Liver (tissue), 9 donors: Measurements from ENCODE around the gene BCAR3. TPM values are rescaled to one million over a fixed set of nuclear protein-coding genes. Genes with fewer than 3 reads are reported as not detected.

Source experiments
- DNase-seq: peaks from one replicate; pipeline ENCODE4 v3.0.0-alpha.2; 2017; ENCODE audit warnings: low spot score
- H3K27ac ChIP-seq, 2 donors: one replicate each; pipeline ENCODE4 v1.7.0; 2013; ENCODE audit warnings: inconsistent platforms in 2 of 2, low read length in 2 of 2, control low read depth in 1 of 2, low read depth in 1 of 2, mild to moderate bottlenecking in 1 of 2
- H3K27me3 ChIP-seq, 4 donors: one replicate each; pipeline versions ENCODE4 v1.6.1 to v1.7.0; 2013; ENCODE audit warnings: low read length in 3 of 4, inconsistent platforms in 1 of 4, mild to moderate bottlenecking in 1 of 4, moderate library complexity in 1 of 4; ENCODE audit not compliant: control insufficient read depth in 4 of 4, insufficient read depth in 4 of 4
- H3K36me3 ChIP-seq, 4 donors: one replicate each; pipeline versions ENCODE4 v1.6.1 to v1.7.0; 2013; ENCODE audit warnings: low read length in 3 of 4, mild to moderate bottlenecking in 3 of 4, low read depth in 1 of 4, moderate library complexity in 1 of 4; ENCODE audit not compliant: control insufficient read depth in 4 of 4, insufficient read depth in 3 of 4
- H3K4me1 ChIP-seq, 4 donors: one replicate each; pipeline versions ENCODE4 v1.6.1 to v1.7.0; 2013; ENCODE audit warnings: low read length in 3 of 4, mild to moderate bottlenecking in 3 of 4, moderate library complexity in 1 of 4; ENCODE audit not compliant: control insufficient read depth in 4 of 4, insufficient read depth in 4 of 4
- H3K4me3 ChIP-seq, 3 donors: one replicate each; pipeline versions ENCODE4 v1.6.1 to v1.7.0; 2013; ENCODE audit warnings: low read length in 3 of 3, control low read depth in 1 of 3, low read depth in 1 of 3, mild to moderate bottlenecking in 1 of 3
- H3K9ac ChIP-seq, 2 donors: one replicate each; pipeline ENCODE4 v1.7.0; 2013; ENCODE audit warnings: low read length in 2 of 2, mild to moderate bottlenecking in 2 of 2, moderate library complexity in 2 of 2, control low read depth in 1 of 2, low read depth in 1 of 2
- H3K9me3 ChIP-seq, 4 donors: one replicate each; pipeline versions ENCODE4 v1.6.1 to v1.7.0; 2013; ENCODE audit warnings: low read length in 3 of 4; ENCODE audit not compliant: control insufficient read depth in 4 of 4
- EGR1 ChIP-seq, 2 donors: IDR thresholded peaks; 2 replicates each; pipeline ENCODE4 v1.6.1; 2016 to 2018; ENCODE audit warnings: antibody characterized with exemption in 2 of 2, low read depth in 2 of 2
- FOXA1 ChIP-seq: IDR thresholded peaks from 2 replicates; pipeline ENCODE4 v1.6.1; 2016; ENCODE audit warnings: antibody characterized with exemption
- FOXA2 ChIP-seq: IDR thresholded peaks from 2 replicates; pipeline ENCODE4 v1.6.1; 2016; ENCODE audit warnings: antibody characterized with exemption
- GABPA ChIP-seq, 2 donors: IDR thresholded peaks in 1 of 2; conservative IDR thresholded peaks in 1 of 2; 2 replicates each; pipeline ENCODE4 v1.6.1; 2016; ENCODE audit warnings: antibody characterized with exemption in 2 of 2, mild to moderate bottlenecking in 1 of 2, moderate library complexity in 1 of 2
- HNF4A ChIP-seq, 2 donors: conservative IDR thresholded peaks; 2 replicates each; pipeline ENCODE4 v1.6.1; 2016; ENCODE audit warnings: antibody characterized with exemption in 2 of 2, mild to moderate bottlenecking in 2 of 2
- HNF4G ChIP-seq: IDR thresholded peaks from 2 replicates; pipeline ENCODE4 v1.6.1; 2016; ENCODE audit warnings: antibody characterized with exemption
- JUND ChIP-seq, 2 donors: IDR thresholded peaks; 2 replicates each; pipeline ENCODE4 v1.6.1; 2016; ENCODE audit warnings: antibody characterized with exemption in 2 of 2
- NR2F2 ChIP-seq: IDR thresholded peaks from 2 replicates; pipeline ENCODE4 v1.6.1; 2016; ENCODE audit warnings: antibody characterized with exemption
- RAD21 ChIP-seq, 2 donors: IDR thresholded peaks; 2 replicates each; pipeline ENCODE4 v1.6.1; 2016; ENCODE audit warnings: antibody characterized with exemption in 2 of 2, mild to moderate bottlenecking in 2 of 2
- RXRA ChIP-seq, 2 donors: IDR thresholded peaks; 2 replicates each; pipeline ENCODE4 v1.6.1; 2017 to 2018; ENCODE audit warnings: antibody characterized with exemption in 2 of 2, mild to moderate bottlenecking in 1 of 2
- SP1 ChIP-seq: IDR thresholded peaks from 2 replicates; pipeline ENCODE4 v1.6.1; 2018; ENCODE audit warnings: antibody characterized with exemption, mild to moderate bottlenecking
- TAF1 ChIP-seq: conservative IDR thresholded peaks from 2 replicates; pipeline ENCODE4 v1.6.1; 2016; ENCODE audit warnings: antibody characterized with exemption, mild to moderate bottlenecking
- YY1 ChIP-seq: IDR thresholded peaks from 2 replicates; pipeline ENCODE4 v1.6.1; 2016; ENCODE audit warnings: antibody characterized with exemption, mild to moderate bottlenecking
- WGBS: extraction: QIAGEN DNeasy Blood & Tissue Kit; methylation state at CpG from one replicate; pipeline ENCODE4 v1.1.7; 2013; 5-methylcytosine and 5-hydroxymethylcytosine counted together
- polyA plus RNA-seq, 2 donors: library from polyadenylated mRNA; stranded (reverse) in 1 of 2; unstranded in 1 of 2; fragments of 200-250 nt in 1 of 2; fragments of >200 nt in 1 of 2; fragmentation: Nextera tagmentation in 1 of 2; extraction: Ambion mirVana in 1 of 2; gene quantifications; one replicate each; pipeline versions ENCODE4 v1.2.1 to v1.2.3, GENCODE V29; 2013 to 2015
- total RNA-seq, 2 donors: library from RNA; depleted of rRNA; stranded (reverse); fragments of >200 nt; gene quantifications; one replicate each; pipeline ENCODE4 v1.2.3, GENCODE V29; 2014
- TF ChIP-seq, protein P1 (sequence below): IDR thresholded peaks from 2 replicates; pipeline ENCODE4 v1.6.1; 2016; ENCODE audit warnings: antibody characterized with exemption
- TF ChIP-seq, protein P2 (sequence below): IDR thresholded peaks from 2 replicates; pipeline ENCODE4 v1.6.1; 2016; ENCODE audit warnings: antibody characterized with exemption
- TF ChIP-seq, protein P3 (sequence below): IDR thresholded peaks from 2 replicates; pipeline ENCODE4 v1.6.1; 2016; ENCODE audit warnings: antibody characterized with exemption, mild to moderate bottlenecking
- TF ChIP-seq, protein P4 (sequence below): IDR thresholded peaks from 2 replicates; pipeline ENCODE4 v1.6.1; 2016; ENCODE audit warnings: antibody characterized with exemption
- TF ChIP-seq, protein P5 (sequence below): fragments of 150-350 bp; IDR thresholded peaks from 2 replicates; pipeline ENCODE4 v1.5.1; 2017; ENCODE audit warnings: improper control_type of control experiment, low read depth, low read length; ENCODE audit not compliant: missing input control
- donor health status: healthy.
- donor health status: healthy.
- donor health status: healthy.
- donor health status: healthy.
- donor health status: healthy.

The BCAR3 gene
- total and polyA plus RNA-seq, 4 donors = 2.8 to 10.3 (median 7.7) TPM

DNA sequence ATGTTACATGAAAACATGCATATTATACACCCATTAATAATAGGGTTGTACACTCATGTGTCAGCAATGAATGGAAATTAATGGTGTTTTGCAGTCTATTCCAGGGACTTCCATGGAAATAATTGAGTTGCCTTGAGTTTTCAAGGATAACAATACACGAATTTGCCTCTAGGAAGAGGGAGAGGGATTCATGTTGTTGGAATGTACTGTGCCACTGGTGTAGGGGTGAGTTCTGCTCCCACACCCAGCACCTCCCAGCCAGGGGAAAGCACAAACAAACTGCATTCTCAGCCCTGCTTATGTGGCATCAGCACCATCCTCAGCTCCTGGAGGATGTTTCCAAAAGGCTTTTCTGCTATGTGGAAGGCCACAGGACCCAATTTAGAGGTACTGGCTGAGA, 57.8 kb downstream of the BCAR3 start:
- 66% methylated on average over 1 of the region's 1 CpG for WGBS
- no peaks in the 10 kb centered on the region for H3K36me3 ChIP-seq
- H3K9me3 ChIP-seq = no peaks in the 10 kb centered on the region
- no peaks in the 10 kb centered on the region for H3K27me3 ChIP-seq
- no peak overlapping the region for H3K9ac ChIP-seq
- TF ChIP-seq GABPA (IDR thresholded peaks at IDR 0.05 in 1 of 2, conservative IDR thresholded peaks at IDR 0.05 in 1 of 2) (no peak), FOXA1 (no peak), SP1 (no peak), FOXA2 (no peak), NR2F2 (no peak), EGR1 (IDR thresholded peaks at IDR 0.05; ENCODE audit: low read depth in 2 of 2) (no peak), YY1 (no peak), JUND (IDR thresholded peaks at IDR 0.05) (no peak), TAF1 (no peak), HNF4G (no peak), HNF4A (conservative IDR thresholded peaks at IDR 0.05) (no peak), RXRA (IDR thresholded peaks at IDR 0.05) (no peak), RAD21 (IDR thresholded peaks at IDR 0.05) (no peak)
- TF ChIP-seq, protein P1, sequence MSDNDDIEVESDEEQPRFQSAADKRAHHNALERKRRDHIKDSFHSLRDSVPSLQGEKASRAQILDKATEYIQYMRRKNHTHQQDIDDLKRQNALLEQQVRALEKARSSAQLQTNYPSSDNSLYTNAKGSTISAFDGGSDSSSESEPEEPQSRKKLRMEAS = no peak
- TF ChIP-seq, protein P2, sequence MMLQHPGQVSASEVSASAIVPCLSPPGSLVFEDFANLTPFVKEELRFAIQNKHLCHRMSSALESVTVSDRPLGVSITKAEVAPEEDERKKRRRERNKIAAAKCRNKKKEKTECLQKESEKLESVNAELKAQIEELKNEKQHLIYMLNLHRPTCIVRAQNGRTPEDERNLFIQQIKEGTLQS = no peak
- TF ChIP-seq, protein P3, sequence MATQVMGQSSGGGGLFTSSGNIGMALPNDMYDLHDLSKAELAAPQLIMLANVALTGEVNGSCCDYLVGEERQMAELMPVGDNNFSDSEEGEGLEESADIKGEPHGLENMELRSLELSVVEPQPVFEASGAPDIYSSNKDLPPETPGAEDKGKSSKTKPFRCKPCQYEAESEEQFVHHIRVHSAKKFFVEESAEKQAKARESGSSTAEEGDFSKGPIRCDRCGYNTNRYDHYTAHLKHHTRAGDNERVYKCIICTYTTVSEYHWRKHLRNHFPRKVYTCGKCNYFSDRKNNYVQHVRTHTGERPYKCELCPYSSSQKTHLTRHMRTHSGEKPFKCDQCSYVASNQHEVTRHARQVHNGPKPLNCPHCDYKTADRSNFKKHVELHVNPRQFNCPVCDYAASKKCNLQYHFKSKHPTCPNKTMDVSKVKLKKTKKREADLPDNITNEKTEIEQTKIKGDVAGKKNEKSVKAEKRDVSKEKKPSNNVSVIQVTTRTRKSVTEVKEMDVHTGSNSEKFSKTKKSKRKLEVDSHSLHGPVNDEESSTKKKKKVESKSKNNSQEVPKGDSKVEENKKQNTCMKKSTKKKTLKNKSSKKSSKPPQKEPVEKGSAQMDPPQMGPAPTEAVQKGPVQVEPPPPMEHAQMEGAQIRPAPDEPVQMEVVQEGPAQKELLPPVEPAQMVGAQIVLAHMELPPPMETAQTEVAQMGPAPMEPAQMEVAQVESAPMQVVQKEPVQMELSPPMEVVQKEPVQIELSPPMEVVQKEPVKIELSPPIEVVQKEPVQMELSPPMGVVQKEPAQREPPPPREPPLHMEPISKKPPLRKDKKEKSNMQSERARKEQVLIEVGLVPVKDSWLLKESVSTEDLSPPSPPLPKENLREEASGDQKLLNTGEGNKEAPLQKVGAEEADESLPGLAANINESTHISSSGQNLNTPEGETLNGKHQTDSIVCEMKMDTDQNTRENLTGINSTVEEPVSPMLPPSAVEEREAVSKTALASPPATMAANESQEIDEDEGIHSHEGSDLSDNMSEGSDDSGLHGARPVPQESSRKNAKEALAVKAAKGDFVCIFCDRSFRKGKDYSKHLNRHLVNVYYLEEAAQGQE = no peak
- TF ChIP-seq, protein P4, sequence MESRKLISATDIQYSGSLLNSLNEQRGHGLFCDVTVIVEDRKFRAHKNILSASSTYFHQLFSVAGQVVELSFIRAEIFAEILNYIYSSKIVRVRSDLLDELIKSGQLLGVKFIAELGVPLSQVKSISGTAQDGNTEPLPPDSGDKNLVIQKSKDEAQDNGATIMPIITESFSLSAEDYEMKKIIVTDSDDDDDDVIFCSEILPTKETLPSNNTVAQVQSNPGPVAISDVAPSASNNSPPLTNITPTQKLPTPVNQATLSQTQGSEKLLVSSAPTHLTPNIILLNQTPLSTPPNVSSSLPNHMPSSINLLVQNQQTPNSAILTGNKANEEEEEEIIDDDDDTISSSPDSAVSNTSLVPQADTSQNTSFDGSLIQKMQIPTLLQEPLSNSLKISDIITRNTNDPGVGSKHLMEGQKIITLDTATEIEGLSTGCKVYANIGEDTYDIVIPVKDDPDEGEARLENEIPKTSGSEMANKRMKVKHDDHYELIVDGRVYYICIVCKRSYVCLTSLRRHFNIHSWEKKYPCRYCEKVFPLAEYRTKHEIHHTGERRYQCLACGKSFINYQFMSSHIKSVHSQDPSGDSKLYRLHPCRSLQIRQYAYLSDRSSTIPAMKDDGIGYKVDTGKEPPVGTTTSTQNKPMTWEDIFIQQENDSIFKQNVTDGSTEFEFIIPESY = no peak
- TF ChIP-seq, protein P5, sequence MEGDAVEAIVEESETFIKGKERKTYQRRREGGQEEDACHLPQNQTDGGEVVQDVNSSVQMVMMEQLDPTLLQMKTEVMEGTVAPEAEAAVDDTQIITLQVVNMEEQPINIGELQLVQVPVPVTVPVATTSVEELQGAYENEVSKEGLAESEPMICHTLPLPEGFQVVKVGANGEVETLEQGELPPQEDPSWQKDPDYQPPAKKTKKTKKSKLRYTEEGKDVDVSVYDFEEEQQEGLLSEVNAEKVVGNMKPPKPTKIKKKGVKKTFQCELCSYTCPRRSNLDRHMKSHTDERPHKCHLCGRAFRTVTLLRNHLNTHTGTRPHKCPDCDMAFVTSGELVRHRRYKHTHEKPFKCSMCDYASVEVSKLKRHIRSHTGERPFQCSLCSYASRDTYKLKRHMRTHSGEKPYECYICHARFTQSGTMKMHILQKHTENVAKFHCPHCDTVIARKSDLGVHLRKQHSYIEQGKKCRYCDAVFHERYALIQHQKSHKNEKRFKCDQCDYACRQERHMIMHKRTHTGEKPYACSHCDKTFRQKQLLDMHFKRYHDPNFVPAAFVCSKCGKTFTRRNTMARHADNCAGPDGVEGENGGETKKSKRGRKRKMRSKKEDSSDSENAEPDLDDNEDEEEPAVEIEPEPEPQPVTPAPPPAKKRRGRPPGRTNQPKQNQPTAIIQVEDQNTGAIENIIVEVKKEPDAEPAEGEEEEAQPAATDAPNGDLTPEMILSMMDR = no peak
- H3K4me3 ChIP-seq = no peak overlapping the region
- no peak overlapping the region for H3K27ac ChIP-seq
- H3K4me1 ChIP-seq = peaks cover 6 to 13% (median 8%) of the 10 kb centered on the region in 4 donors
- DNase-seq = no peak

DNA sequence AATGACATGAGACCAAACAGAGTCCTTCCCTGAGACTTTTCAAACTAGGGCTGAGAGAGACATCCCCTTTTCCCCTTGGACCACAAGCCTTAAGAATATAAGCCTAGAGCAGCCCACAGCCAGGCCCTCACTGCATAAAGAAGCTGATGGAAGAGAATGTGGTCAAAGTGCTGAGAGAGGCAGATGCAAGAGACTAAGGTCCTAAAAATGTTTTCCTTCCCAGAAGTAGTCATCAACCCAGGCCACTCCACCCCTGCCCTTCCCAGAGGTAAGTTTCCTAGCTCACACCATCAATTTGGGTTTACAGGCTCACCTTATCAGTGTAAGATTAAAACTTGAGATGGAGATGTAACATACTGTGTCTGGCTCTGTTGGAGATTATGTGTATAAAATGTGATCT, 58.2 kb downstream of the BCAR3 start:
- Histone ChIP-seq H3K4me3 (no peak overlapping the region), H3K4me1 (peaks cover 7 to 17% (median 11%) of the 10 kb centered on the region in 4 donors), H3K9me3 (no peaks in the 10 kb centered on the region), H3K27me3 (no peaks in the 10 kb centered on the region), H3K27ac (no peak overlapping the region), H3K9ac (no peak overlapping the region), H3K36me3 (no peaks in the 10 kb centered on the region)
- no peak for DNase-seq
- TF ChIP-seq, protein P5 = no peak
- no peak for TF ChIP-seq GABPA (IDR thresholded peaks at IDR 0.05 in 1 of 2, conservative IDR thresholded peaks at IDR 0.05 in 1 of 2)
- TF ChIP-seq, protein P3 = no peak
- no peak for TF ChIP-seq FOXA1
- no peak for TF ChIP-seq HNF4A (conservative IDR thresholded peaks at IDR 0.05)
- no peak for TF ChIP-seq EGR1 (IDR thresholded peaks at IDR 0.05; ENCODE audit: low read depth in 2 of 2)
- no peak for TF ChIP-seq HNF4G
- TF ChIP-seq, protein P2 = no peak
- no peak for TF ChIP-seq RXRA (IDR thresholded peaks at IDR 0.05)
- TF ChIP-seq TAF1 = no peak
- TF ChIP-seq FOXA2 = no peak
